ENCODE results near the gene MPHOSPH6. TPM values are rescaled to one million over a fixed set of nuclear protein-coding genes. Genes with fewer than 3 reads are reported as not detected.
"Not testable (repeated sequence)": the region's sequence is repeated elsewhere in the genome, so short reads cannot be mapped to it uniquely, and the experiment has no call there.

Gene MPHOSPH6, protein sequence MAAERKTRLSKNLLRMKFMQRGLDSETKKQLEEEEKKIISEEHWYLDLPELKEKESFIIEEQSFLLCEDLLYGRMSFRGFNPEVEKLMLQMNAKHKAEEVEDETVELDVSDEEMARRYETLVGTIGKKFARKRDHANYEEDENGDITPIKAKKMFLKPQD
- polyA plus RNA-seq: 69.0 and 75.1 TPM in 2 replicates
- polyA minus RNA-seq: 51.6 and 54.4 TPM in 2 replicates

DNA sequence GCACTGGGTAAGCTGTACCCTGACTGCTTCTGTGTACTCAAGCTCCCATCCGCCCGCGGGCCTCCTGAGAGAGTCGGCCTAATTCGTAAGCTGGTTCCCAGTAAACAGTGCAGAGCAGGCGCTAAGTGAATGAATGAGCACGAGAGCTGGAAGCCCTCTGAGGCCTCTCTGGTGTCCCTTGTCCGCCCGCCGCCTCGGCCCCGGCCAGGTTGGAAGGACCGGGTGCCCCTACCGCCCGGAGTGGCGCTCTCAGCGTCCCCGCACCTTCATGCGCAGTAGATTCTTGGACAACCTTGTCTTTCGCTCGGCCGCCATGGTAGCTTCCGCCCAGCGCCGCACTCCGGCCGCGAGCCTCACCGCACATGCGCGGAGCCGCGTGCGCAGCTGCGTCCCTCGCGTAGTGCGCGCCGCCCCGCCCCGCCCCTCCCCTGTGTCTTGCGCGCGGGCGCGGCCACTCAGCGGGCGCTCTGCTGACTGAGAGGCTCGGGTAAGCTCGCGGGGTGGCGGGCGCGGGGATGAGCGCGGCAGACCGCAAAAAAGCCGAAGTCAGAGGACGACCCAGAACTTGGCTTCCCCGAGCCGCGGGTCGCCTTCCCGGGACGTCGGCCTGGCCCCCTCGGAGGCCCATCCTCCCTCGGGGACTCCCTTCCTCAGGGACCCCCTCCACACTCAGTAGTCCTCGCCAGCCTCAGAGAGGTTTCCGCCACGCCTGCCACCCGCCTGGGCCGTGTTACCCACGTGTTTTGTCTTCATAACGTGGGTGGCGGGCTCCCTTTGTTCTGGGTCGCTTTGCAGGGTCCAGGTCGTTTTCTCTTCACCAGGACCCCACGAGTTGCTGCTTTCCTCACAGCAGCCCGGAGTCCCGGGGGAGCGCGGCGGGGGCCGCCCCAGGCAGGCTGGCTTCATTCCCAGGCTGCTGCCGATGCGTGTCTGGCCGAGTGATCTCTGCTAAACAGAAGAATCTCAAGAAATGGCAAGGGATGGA lies at the start of gene MPHOSPH6:
Gene MPHOSPH6, minus strand, starts transcription at position 364 of the 985 bp plus-strand sequence. Its CDS starts 49 bp downstream, at position 315.
- peaks cover 10% of the 10 kb centered on the region for H3K9me3 ChIP-seq (ENCODE audit: low read length)
- no peaks in the 10 kb centered on the region for H4K20me1 ChIP-seq (ENCODE audit: insufficient read depth)
- TF ChIP-seq, protein P1, sequence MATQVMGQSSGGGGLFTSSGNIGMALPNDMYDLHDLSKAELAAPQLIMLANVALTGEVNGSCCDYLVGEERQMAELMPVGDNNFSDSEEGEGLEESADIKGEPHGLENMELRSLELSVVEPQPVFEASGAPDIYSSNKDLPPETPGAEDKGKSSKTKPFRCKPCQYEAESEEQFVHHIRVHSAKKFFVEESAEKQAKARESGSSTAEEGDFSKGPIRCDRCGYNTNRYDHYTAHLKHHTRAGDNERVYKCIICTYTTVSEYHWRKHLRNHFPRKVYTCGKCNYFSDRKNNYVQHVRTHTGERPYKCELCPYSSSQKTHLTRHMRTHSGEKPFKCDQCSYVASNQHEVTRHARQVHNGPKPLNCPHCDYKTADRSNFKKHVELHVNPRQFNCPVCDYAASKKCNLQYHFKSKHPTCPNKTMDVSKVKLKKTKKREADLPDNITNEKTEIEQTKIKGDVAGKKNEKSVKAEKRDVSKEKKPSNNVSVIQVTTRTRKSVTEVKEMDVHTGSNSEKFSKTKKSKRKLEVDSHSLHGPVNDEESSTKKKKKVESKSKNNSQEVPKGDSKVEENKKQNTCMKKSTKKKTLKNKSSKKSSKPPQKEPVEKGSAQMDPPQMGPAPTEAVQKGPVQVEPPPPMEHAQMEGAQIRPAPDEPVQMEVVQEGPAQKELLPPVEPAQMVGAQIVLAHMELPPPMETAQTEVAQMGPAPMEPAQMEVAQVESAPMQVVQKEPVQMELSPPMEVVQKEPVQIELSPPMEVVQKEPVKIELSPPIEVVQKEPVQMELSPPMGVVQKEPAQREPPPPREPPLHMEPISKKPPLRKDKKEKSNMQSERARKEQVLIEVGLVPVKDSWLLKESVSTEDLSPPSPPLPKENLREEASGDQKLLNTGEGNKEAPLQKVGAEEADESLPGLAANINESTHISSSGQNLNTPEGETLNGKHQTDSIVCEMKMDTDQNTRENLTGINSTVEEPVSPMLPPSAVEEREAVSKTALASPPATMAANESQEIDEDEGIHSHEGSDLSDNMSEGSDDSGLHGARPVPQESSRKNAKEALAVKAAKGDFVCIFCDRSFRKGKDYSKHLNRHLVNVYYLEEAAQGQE (IDR thresholded peaks at IDR 0.05; ENCODE audit: borderline replicate concordance): no peak
- TF ChIP-seq SMC3 (conservative IDR thresholded peaks at IDR 0.05; ENCODE audit: poor library complexity) (peak; percentile 37), POLR2AphosphoS5 (IDR thresholded peaks at IDR 0.05) (peak; percentile 80), MXI1 (conservative IDR thresholded peaks at IDR 0.05; ENCODE audit: poor library complexity, severe bottlenecking) (peak; percentile 86), TAF1 (IDR thresholded peaks at IDR 0.05; ENCODE audit: low read depth) (peak; percentile 65), EZH2 (IDR thresholded peaks at IDR 0.05; ENCODE audit: borderline replicate concordance, insufficient read depth, low read length, poor library complexity, severe bottlenecking) (no peak), RAD21 (conservative IDR thresholded peaks at IDR 0.05) (no peak), EP300 (conservative IDR thresholded peaks at IDR 0.05; ENCODE audit: poor library complexity, severe bottlenecking) (no peak)
- TF ChIP-seq, protein P2, sequence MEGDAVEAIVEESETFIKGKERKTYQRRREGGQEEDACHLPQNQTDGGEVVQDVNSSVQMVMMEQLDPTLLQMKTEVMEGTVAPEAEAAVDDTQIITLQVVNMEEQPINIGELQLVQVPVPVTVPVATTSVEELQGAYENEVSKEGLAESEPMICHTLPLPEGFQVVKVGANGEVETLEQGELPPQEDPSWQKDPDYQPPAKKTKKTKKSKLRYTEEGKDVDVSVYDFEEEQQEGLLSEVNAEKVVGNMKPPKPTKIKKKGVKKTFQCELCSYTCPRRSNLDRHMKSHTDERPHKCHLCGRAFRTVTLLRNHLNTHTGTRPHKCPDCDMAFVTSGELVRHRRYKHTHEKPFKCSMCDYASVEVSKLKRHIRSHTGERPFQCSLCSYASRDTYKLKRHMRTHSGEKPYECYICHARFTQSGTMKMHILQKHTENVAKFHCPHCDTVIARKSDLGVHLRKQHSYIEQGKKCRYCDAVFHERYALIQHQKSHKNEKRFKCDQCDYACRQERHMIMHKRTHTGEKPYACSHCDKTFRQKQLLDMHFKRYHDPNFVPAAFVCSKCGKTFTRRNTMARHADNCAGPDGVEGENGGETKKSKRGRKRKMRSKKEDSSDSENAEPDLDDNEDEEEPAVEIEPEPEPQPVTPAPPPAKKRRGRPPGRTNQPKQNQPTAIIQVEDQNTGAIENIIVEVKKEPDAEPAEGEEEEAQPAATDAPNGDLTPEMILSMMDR (IDR thresholded peaks at IDR 0.05; ENCODE audit: poor library complexity, severe bottlenecking): peak; percentile 31
- H3F3A ChIP-seq (ENCODE audit: insufficient read depth, low read length, poor library complexity, severe bottlenecking): no peaks in the 10 kb centered on the region
- peak within 1 kb of the TSS; percentile 72 for H3K4me3 ChIP-seq (ENCODE audit: low read length)
- peaks cover 22% of the 10 kb centered on the region for H3K79me2 ChIP-seq (replicated peaks; ENCODE audit: insufficient read depth, low read length)
- H3K9ac ChIP-seq (ENCODE audit: low read length): peak within 1 kb of the TSS; percentile 73
- peak within 1 kb of the TSS; percentile 84 for H3K4me2 ChIP-seq (ENCODE audit: low read length)
- no peaks in the 10 kb centered on the region for H3K9me2 ChIP-seq (ENCODE audit: insufficient read depth, low read length)
- H2AFZ ChIP-seq (ENCODE audit: low read depth, low read length): peak within 1 kb of the TSS; percentile 90
- peak within 1 kb of the TSS; percentile 68 for H3K27ac ChIP-seq (ENCODE audit: low read length)
- peaks cover 4% of the 10 kb centered on the region for H3K27me3 ChIP-seq (ENCODE audit: insufficient read depth, low read depth, low read length)
- peaks cover 10% of the 10 kb centered on the region for H3K36me3 ChIP-seq (ENCODE audit: insufficient read depth, low read length)

DNA sequence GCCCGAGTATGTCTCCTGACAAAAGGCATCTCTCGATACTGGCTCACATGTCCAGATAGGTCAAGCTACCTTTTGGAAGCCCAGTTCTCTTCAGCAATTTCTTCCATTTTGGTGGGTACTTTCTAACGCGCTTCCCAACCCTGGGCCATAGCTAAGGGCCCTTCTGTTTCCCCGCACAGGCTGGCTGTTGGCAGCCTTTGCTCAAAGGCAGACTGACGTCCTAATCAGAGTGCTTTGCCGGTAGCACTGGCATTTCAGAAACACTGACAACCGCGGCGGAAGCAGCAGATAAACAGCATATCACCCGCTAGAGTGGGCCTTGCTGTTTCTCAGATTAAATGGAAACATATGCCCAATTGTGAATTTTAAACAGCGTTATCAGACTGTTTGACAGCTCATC lies 49.3 kb upstream of the MPHOSPH6 start:
- H3K9me3 ChIP-seq (ENCODE audit: low read length): no peaks in the 10 kb centered on the region
- no peak overlapping the region for H3K9ac ChIP-seq (ENCODE audit: low read length)

DNA sequence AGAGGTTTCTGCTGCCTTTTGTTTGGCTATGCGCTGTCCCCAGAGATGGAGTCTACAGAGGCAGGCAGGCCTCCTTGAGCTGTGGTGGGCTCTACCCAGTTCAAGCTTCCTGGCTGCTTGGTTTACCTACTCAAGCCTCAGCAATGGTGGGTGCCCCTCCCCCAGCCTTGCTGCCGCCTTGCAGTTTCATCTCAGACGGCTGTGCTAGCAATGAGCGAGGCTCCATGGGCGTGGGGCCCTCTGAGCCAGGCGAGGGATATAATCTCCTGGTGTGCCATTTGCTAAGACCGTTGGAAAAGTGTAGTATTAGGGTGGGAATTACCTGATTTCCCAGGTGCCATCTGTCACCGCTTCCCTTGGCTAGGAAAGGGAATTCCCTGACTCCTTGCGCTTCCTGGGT lies 39.3 kb upstream of the MPHOSPH6 start:
- H3K9ac ChIP-seq (ENCODE audit: low read length); H3K27me3 ChIP-seq (ENCODE audit: insufficient read depth, low read depth, low read length); H3K4me2 ChIP-seq (ENCODE audit: low read length); H3K27ac ChIP-seq (ENCODE audit: low read length); H2AFZ ChIP-seq (ENCODE audit: low read depth, low read length); H3K9me3 ChIP-seq (ENCODE audit: low read length); H4K20me1 ChIP-seq (ENCODE audit: insufficient read depth); H3K4me3 ChIP-seq (ENCODE audit: low read length); H3F3A ChIP-seq (ENCODE audit: insufficient read depth, low read length, poor library complexity, severe bottlenecking); H3K9me2 ChIP-seq (ENCODE audit: insufficient read depth, low read length); H3K36me3 ChIP-seq (ENCODE audit: insufficient read depth, low read length); H3K79me2 ChIP-seq (replicated peaks; ENCODE audit: insufficient read depth, low read length): not testable (repeated sequence)

More for the DNA sequence above, 49.3 kb upstream of the MPHOSPH6 start:
- Histone ChIP-seq H4K20me1 (ENCODE audit: insufficient read depth) (no peaks in the 10 kb centered on the region), H3K4me3 (ENCODE audit: low read length) (no peak overlapping the region), H3K79me2 (replicated peaks; ENCODE audit: insufficient read depth, low read length) (no peaks in the 10 kb centered on the region), H3K4me2 (ENCODE audit: low read length) (no peak overlapping the region), H3K9me2 (ENCODE audit: insufficient read depth, low read length) (no peaks in the 10 kb centered on the region), H3K27ac (ENCODE audit: low read length) (no peak overlapping the region), H3K27me3 (ENCODE audit: insufficient read depth, low read depth, low read length) (no peaks in the 10 kb centered on the region), H3F3A (ENCODE audit: insufficient read depth, low read length, poor library complexity, severe bottlenecking) (no peaks in the 10 kb centered on the region), H2AFZ (ENCODE audit: low read depth, low read length) (no peak overlapping the region), H3K36me3 (ENCODE audit: insufficient read depth, low read length) (no peaks in the 10 kb centered on the region)
- TF ChIP-seq EZH2 (IDR thresholded peaks at IDR 0.05; ENCODE audit: borderline replicate concordance, insufficient read depth, low read length, poor library complexity, severe bottlenecking): no peak
- TF ChIP-seq, protein P2 (IDR thresholded peaks at IDR 0.05; ENCODE audit: poor library complexity, severe bottlenecking): no peak
- TF ChIP-seq EP300 (conservative IDR thresholded peaks at IDR 0.05; ENCODE audit: poor library complexity, severe bottlenecking): peak; percentile 15
- TF ChIP-seq POLR2AphosphoS5 (IDR thresholded peaks at IDR 0.05): no peak

Measured in neural cell (in vitro differentiated cells).